Hematopoietic multipotent progenitor cell treated with erythropoietin and hydrocortisone succinate and interleukin-3 and kit ligand, for 15 days (in vitro differentiated cells): Measurements from ENCODE around the gene ASIC2.
"Not testable (repeated sequence)": the region's sequence is repeated elsewhere in the genome, so short reads cannot be mapped to it uniquely, and the experiment has no call there.

ENCODE experiments used
- DNase-seq: peaks from one replicate; pipeline ENCODE4 v3.0.0-alpha.2; 2015; ENCODE audit warnings: low spot score

Gene ASIC2

GRCh38 chr17:32980230-32980629 is 312.9 kb downstream of the ASIC2 start:
- no peak for DNase-seq

- no peak for DNase-seq
Measured at GRCh38 chr17:32976605-32977004, 316.5 kb downstream of the ASIC2 start.

- no peak for DNase-seq
Measured at GRCh38 chr17:32976131-32976530, 317.0 kb downstream of the ASIC2 start.

GRCh38 chr17:32971171-32971570 is 321.9 kb downstream of the ASIC2 start:
- peak; percentile 65 for DNase-seq

GRCh38 chr17:32970281-32970680 is 322.8 kb downstream of the ASIC2 start:
- no peak for DNase-seq

GRCh38 chr17:32969231-32969630 is 323.9 kb downstream of the ASIC2 start:
- DNase-seq, result not testable (repeated sequence)

GRCh38 chr17:32964541-32964940 is 328.6 kb downstream of the ASIC2 start:
- no peak for DNase-seq
